ENCODE results near the gene STOML1.

The STOML1 gene

GRCh38 chr15:73952171-73952912 lies 39.8 kb downstream of the STOML1 start:
- no peak overlapping the region for H3K27ac Mint-ChIP-seq
- no peak overlapping the region for H3K4me3 Mint-ChIP-seq
- H3K9me3 Mint-ChIP-seq: no peaks in the 10 kb centered on the region

GRCh38 chr15:73951601-73952000 lies 40.5 kb downstream of the STOML1 start:
- no peaks in the 10 kb centered on the region for H3K9me3 Mint-ChIP-seq
- H3K36me3 Mint-ChIP-seq (ENCODE audit: low read depth): no peaks in the 10 kb centered on the region
- peaks cover 3% of the 10 kb centered on the region for H3K4me1 Mint-ChIP-seq (ENCODE audit: low read depth)
- no peaks in the 10 kb centered on the region for H3K27me3 Mint-ChIP-seq
- no peak overlapping the region for H3K4me3 Mint-ChIP-seq
- H3K27ac Mint-ChIP-seq: no peak overlapping the region

More at GRCh38 chr15:73952171-73952912, 39.8 kb downstream of the STOML1 start:
- no peaks in the 10 kb centered on the region for H3K36me3 Mint-ChIP-seq (ENCODE audit: low read depth)
- no peaks in the 10 kb centered on the region for H3K27me3 Mint-ChIP-seq
- H3K4me1 Mint-ChIP-seq (ENCODE audit: low read depth): peaks cover 9% of the 10 kb centered on the region

- H3K36me3 Mint-ChIP-seq (ENCODE audit: low read depth): no peaks in the 10 kb centered on the region
- H3K4me3 Mint-ChIP-seq: no peak overlapping the region
- no peaks in the 10 kb centered on the region for H3K27me3 Mint-ChIP-seq
- no peaks in the 10 kb centered on the region for H3K9me3 Mint-ChIP-seq
- H3K27ac Mint-ChIP-seq: no peak overlapping the region
- peaks cover 3% of the 10 kb centered on the region for H3K4me1 Mint-ChIP-seq (ENCODE audit: low read depth)
Observed at GRCh38 chr15:73950831-73951561, 41.1 kb downstream of the STOML1 start.

- Mint-ChIP-seq H3K9me3 (no peaks in the 10 kb centered on the region), H3K27ac (no peak overlapping the region), H3K4me3 (no peak overlapping the region), H3K4me1 (ENCODE audit: low read depth) (peaks cover 3% of the 10 kb centered on the region), H3K27me3 (no peaks in the 10 kb centered on the region), H3K36me3 (ENCODE audit: low read depth) (no peaks in the 10 kb centered on the region)
Observed at GRCh38 chr15:73950479-73950830, 41.6 kb downstream of the STOML1 start.

GRCh38 chr15:73949496-73949895 lies 42.6 kb downstream of the STOML1 start:
- Mint-ChIP-seq H3K36me3 (ENCODE audit: low read depth) (no peaks in the 10 kb centered on the region), H3K9me3 (no peaks in the 10 kb centered on the region), H3K27ac (no peak overlapping the region), H3K4me3 (no peak overlapping the region), H3K4me1 (ENCODE audit: low read depth) (peaks cover 3% of the 10 kb centered on the region), H3K27me3 (no peaks in the 10 kb centered on the region)

GRCh38 chr15:73948982-73949381 lies 43.1 kb downstream of the STOML1 start:
- H3K9me3 Mint-ChIP-seq: no peaks in the 10 kb centered on the region
- H3K27me3 Mint-ChIP-seq: no peaks in the 10 kb centered on the region
- no peak overlapping the region for H3K27ac Mint-ChIP-seq
- H3K4me3 Mint-ChIP-seq: no peak overlapping the region
- no peaks in the 10 kb centered on the region for H3K36me3 Mint-ChIP-seq (ENCODE audit: low read depth)
- peaks cover 3% of the 10 kb centered on the region for H3K4me1 Mint-ChIP-seq (ENCODE audit: low read depth)

- no peaks in the 10 kb centered on the region for H3K36me3 Mint-ChIP-seq (ENCODE audit: low read depth)
- no peak overlapping the region for H3K4me3 Mint-ChIP-seq
- H3K27ac Mint-ChIP-seq: no peak overlapping the region
- H3K9me3 Mint-ChIP-seq: no peaks in the 10 kb centered on the region
- H3K27me3 Mint-ChIP-seq: no peaks in the 10 kb centered on the region
- H3K4me1 Mint-ChIP-seq (ENCODE audit: low read depth): peaks cover 3% of the 10 kb centered on the region
Observed at GRCh38 chr15:73948396-73948795, 43.7 kb downstream of the STOML1 start.

GRCh38 chr15:73947651-73948050 lies 44.4 kb downstream of the STOML1 start:
- Mint-ChIP-seq H3K27ac (no peak overlapping the region), H3K27me3 (no peaks in the 10 kb centered on the region), H3K36me3 (ENCODE audit: low read depth) (no peaks in the 10 kb centered on the region), H3K4me3 (no peak overlapping the region), H3K9me3 (no peaks in the 10 kb centered on the region), H3K4me1 (ENCODE audit: low read depth) (peaks cover 3% of the 10 kb centered on the region)

GRCh38 chr15:73946795-73947370 lies 45.2 kb downstream of the STOML1 start:
- H3K27ac Mint-ChIP-seq: no peak overlapping the region
- H3K27me3 Mint-ChIP-seq: no peaks in the 10 kb centered on the region
- H3K9me3 Mint-ChIP-seq: no peaks in the 10 kb centered on the region
- H3K4me1 Mint-ChIP-seq (ENCODE audit: low read depth): peaks cover 11% of the 10 kb centered on the region
- H3K4me3 Mint-ChIP-seq: no peak overlapping the region
- no peaks in the 10 kb centered on the region for H3K36me3 Mint-ChIP-seq (ENCODE audit: low read depth)

GRCh38 chr15:73946046-73946721 lies 45.9 kb downstream of the STOML1 start:
- Mint-ChIP-seq H3K36me3 (ENCODE audit: low read depth) (no peaks in the 10 kb centered on the region), H3K9me3 (no peaks in the 10 kb centered on the region), H3K27me3 (no peaks in the 10 kb centered on the region), H3K27ac (no peak overlapping the region), H3K4me3 (no peak overlapping the region), H3K4me1 (ENCODE audit: low read depth) (peaks cover 14% of the 10 kb centered on the region)

- Mint-ChIP-seq H3K36me3 (ENCODE audit: low read depth) (no peaks in the 10 kb centered on the region), H3K4me3 (no peak overlapping the region), H3K9me3 (no peaks in the 10 kb centered on the region), H3K27ac (no peak overlapping the region), H3K4me1 (ENCODE audit: low read depth) (peaks cover 12% of the 10 kb centered on the region), H3K27me3 (no peaks in the 10 kb centered on the region)
Observed at GRCh38 chr15:73945130-73945508, 47.0 kb downstream of the STOML1 start.

GRCh38 chr15:73944161-73945129 lies 47.6 kb downstream of the STOML1 start:
- H3K27me3 Mint-ChIP-seq: no peaks in the 10 kb centered on the region
- H3K4me3 Mint-ChIP-seq: no peak overlapping the region
- peaks cover 12% of the 10 kb centered on the region for H3K4me1 Mint-ChIP-seq (ENCODE audit: low read depth)
- H3K36me3 Mint-ChIP-seq (ENCODE audit: low read depth): no peaks in the 10 kb centered on the region
- H3K9me3 Mint-ChIP-seq: no peaks in the 10 kb centered on the region
- no peak overlapping the region for H3K27ac Mint-ChIP-seq

GRCh38 chr15:73942751-73943270 lies 49.3 kb downstream of the STOML1 start:
- Mint-ChIP-seq H3K36me3 (ENCODE audit: low read depth) (no peaks in the 10 kb centered on the region), H3K9me3 (no peaks in the 10 kb centered on the region), H3K4me3 (no peak overlapping the region), H3K27me3 (no peaks in the 10 kb centered on the region), H3K27ac (no peak overlapping the region), H3K4me1 (ENCODE audit: low read depth) (peaks cover 12% of the 10 kb centered on the region)

All from stimulated activated naive CD8-positive, alpha-beta T cell treated with anti-CD3 and anti-CD28 coated beads, Interleukin-15, Interleukin-2, amounts not matched to agents 100 ng/mL and 50 ng/mL, for 24 hours (primary cell).